Caki2 (cell line): ENCODE results near the gene MACC1. TPM values are rescaled to one million over a fixed set of nuclear protein-coding genes. Genes with fewer than 3 reads are reported as not detected.
"Not testable (repeated sequence)": the region's sequence is repeated elsewhere in the genome, so short reads cannot be mapped to it uniquely, and the experiment has no call there.

Experiments
- DNase-seq: peaks from one replicate; pipeline ENCODE4 v3.0.0-alpha.2; 2015; ENCODE audit warnings: low read depth
- in situ Hi-C: cut with HindIII; loops from 2 replicates; pipeline ENCODE4 v1.10.0; 2016; ENCODE audit warnings: low sequenced_read_pairs, low pct_unique_long_range_greater_than_20kb, mixed read lengths
- total RNA-seq: library from RNA; depleted of rRNA; stranded (reverse); fragments of >200 nt; shearing (Covaris generic); gene quantifications from 2 replicates; pipeline ENCODE4 v1.2.3, GENCODE V29; 2014; ENCODE audit warnings: low replicate concordance; rRNA removed

MACC1 gene
- total RNA-seq, 1 experiment from 2014 or later = not detected

DNA sequence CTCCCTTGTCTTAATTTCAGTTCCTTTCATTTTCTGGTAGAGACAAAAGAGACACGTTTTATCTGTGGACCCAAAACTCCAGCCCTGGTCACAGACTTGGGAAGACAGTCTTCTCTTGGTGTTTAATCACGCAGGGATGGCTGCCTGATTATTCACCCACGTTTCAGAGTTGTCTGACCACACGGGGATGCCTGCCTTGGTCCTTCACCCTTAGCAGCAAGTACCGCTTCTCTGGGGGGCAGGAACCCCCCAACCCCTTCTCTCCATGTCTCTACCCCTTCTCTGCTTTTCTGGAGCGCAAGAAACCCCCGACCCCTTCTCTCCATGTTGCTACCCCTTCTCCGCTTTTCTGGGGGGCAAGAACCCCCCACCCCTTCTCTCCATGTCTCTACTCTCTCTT, 95.8 kb downstream of the MACC1 start:
- no peak for DNase-seq
- in situ Hi-C loops = no loop called here

DNA sequence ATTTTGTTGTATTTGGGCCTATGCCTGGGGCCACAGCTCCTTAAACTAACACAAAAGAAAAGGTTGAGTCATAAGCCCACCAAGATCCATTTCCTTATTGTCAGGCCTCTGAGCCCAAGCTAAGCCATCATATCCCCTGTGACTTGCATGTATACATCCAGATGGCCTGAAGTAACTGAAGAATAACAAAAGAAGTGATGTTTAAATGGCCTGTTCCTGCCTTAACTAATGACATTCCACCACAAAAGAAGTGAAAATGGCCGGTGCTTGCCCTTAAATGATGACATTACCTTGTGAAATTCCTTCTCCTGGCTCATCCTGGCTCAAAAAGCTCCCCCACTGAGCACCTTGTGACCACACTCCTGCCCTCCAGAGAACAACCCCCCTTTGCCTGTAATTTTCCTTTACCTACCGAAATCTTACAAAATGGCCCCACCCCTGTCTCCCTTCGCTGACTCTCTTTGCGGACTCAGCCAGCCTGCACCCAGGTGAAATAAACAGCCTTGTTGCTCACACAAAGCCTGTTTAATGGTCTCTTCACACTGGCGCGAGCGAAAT, 96.5 kb downstream of the MACC1 start:
- in situ Hi-C loops, DNase-seq: not testable (repeated sequence)

DNA sequence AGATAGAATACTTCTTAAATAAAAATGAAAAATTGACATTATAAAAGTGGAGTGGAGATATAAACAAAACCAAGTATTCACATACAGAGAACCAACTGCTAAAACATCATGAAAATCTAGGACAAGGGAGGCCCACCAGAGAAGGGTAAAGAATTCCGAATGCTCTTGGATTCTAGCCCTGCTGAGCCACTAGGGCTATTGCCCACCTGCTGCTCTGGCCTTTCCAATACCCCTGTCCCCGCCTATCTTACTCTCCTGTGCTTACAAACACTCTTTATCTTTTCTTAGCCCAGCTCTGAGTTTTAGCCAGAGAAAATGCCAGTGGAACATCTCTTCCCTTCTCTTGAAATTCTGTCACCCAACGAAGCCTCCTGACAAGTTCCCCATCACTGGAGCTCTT, 100.3 kb downstream of the MACC1 start:
- in situ Hi-C loops = no loop called here
- no peak for DNase-seq

DNA sequence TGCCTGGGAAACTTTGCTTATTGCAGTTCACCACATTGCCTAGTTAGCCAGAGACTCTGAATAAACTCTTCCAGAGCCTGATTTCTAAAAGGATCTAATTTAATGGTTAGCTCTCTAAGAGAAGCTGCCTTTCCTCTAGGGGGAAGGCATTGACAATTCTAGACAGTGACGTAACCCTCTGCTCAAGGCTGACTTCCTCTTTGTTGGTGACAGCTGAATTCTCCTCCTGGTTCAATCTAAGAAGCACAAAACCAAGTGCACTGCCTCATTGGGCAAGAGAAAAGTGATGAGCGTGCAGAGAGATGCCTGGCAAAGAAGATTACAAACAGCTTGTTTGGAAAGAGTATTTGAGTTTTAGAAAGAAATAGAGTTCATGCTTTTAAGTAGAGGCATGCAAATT, 102.7 kb downstream of the MACC1 start:
- no peak for DNase-seq
- in situ Hi-C loops = no loop called here

DNA sequence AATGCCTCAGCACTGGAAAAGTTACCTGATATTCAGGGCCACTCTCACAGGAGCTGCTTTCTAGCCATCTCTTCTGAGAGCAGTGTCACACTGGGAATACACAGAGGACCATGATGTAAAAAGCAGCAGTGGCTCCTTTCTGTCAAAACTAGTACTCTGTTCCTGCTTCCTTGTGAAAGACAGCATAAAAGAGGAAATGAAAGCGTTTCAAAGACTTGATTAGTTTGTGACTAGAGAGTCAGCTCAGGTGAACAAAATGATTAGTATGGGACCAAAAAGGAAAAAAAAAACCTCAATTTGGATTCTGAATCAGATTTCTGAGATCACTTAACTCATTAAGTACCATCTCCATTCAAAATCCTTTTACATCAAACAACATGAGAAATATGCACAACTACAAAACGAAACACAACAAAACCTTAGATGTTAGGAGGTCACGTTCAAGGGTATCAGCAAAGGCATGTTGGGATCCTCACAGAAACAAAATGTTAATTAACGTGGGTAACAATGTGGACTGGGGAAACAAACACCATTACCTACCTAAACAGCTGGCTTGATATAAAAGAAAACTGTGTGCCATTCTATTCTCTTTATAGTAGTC, 103.7 kb downstream of the MACC1 start:
- in situ Hi-C loops = no loop called here
- DNase-seq = no peak

DNA sequence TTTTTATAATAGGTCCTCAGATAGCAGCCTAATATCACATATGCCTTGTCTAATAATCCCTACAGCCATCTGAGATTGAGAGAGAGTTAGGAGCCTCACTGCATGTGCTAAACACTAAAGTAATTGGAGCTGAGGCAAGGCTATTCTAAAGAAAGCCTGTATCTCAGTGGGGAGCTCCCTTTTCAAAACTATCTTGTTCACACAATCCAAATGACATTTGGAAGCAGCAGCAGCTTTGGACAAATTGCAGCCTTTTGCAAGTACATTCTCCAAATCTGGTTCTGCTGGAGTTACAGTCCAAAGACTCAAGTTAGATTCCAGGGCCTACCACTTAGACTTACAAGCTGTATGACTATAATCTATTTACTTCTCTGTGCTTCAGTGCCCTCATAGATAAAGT, 104.5 kb downstream of the MACC1 start:
- in situ Hi-C loops = no loop called here
- DNase-seq = no peak

DNA sequence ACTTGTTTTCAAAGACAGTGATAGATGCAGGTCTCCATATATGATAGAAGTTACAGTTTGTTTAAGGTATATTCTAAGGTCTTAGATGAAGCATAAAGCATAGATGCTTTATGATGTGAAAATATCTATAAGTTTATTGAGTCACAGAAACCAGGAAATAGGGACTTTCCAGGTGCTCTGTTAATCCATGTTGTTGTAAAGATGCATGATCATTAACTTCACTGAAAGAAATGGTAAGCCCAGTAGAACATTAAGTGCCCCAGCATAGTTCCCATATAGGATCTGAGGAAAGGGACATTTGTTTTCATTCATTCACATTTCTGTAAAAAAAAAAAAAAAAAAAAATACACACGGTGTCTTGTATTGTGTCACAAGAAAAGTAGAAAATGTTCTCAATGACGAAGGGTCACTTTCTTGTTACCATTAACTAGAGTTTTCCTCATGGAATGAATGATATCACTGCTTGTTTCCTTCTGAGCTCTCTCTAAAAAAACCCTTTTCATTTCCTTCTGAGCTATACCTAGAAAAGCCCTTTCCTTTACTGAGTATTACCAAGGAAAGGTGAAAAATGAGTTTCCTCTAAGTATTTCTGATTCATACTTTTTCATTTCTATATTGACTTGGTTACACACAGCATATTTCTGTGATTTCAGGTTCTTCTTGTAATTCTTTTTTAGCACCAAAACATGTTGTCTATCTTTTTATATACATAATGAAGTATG, 105.2 kb downstream of the MACC1 start:
- in situ Hi-C loops = no loop called here
- no peak for DNase-seq

DNA sequence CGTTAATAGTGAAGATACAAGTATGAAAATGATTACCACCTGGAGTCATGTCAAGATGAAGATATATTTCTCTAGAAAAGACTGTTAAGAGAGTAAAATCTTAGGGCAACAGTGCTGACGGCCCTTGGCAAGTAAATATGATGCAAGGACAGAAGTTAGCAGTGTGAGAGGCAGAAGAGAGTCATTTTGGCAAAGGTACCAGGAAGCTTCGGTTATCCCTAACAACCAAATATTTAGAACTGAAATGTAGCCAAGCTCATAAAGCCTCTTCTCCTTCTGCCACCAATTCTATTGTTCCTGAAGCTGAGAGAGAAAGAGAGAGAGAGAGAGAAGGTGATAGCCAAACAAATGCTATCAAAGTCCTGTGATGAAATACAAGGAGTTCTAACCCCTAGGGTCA, 109.6 kb downstream of the MACC1 start:
- in situ Hi-C loops = no loop called here
- DNase-seq = no peak

DNA sequence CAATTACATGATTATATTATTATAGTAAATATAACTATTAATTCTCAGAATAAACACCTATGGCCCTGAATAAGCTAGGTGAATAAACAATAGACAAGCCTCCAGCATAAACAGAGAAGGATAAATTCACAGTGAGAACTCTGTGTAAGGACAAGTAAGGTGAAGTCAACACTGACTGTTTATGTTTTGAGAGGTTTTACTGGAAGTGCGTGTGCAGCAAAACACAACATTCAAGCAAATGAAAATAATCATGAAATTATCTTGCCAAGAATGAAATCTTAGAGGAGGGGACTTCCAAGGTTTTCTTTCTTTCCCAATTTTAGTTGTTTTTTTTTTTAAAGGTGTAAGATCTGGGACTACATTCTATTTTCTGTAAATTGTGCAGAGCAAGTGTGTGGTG, 112.5 kb downstream of the MACC1 start:
- in situ Hi-C loops = no loop called here

DNA sequence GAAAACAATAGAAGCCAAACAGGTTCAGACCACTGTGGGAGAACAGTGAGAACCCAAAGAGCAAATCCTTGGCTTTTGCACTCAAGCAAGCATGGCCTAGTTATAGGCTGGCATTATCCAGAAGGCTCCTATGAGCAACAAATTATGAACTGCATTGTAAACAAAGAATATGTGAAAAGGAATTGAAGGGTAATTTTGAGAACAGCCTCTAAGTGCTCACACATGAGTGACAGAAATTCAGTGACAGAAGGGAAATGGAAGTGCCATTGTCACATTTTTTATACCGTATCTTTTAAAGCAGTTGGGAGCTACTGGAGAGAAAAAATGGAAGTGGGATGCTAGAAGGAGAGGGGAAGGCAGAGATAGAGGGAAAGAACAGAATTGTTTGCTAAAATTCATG, 114.2 kb downstream of the MACC1 start:
- no peak for DNase-seq
- in situ Hi-C loops = no loop called here

More for the DNA sequence above, 112.5 kb downstream of the MACC1 start:
- no peak for DNase-seq

DNA sequence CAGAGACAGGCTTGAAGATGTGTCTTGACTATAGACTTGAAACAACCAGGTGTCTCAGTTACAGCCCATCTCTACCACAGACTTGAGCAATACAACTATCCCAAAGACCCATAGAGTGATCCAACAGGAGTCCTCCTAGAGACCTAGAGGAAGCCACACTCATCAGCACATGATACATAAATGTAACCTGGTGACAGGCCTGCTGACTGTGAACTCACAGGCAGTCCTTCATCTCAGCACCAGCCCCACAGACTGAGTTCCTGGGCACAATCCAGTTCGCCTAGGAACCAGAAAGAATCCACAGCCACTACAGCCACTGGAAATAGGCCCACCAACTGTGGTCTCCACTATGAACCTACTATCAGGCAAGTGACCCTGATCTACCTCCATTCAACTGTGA, 121.3 kb downstream of the MACC1 start:
- in situ Hi-C loops = no loop called here
- no peak for DNase-seq

DNA sequence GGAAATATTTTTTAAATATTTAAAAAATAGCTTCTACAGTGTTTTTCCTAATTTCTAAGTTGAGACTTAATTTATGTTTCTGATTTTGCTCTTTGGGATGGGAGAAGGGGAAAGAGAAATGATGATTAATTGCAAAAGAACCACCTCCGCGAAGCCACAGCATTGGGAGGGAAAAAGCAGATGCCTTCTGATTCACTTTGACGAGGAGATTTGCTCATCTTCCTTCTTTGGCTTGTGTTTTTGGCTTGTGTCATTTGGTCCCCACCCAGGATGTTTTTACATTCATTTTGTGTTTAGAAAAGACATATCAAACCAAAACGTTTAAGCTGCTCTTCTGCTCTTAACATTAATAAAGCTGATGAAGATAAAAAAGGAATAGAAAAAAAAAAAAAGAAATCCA, 121.7 kb downstream of the MACC1 start:
- in situ Hi-C loops = no loop called here
- DNase-seq = no peak

DNA sequence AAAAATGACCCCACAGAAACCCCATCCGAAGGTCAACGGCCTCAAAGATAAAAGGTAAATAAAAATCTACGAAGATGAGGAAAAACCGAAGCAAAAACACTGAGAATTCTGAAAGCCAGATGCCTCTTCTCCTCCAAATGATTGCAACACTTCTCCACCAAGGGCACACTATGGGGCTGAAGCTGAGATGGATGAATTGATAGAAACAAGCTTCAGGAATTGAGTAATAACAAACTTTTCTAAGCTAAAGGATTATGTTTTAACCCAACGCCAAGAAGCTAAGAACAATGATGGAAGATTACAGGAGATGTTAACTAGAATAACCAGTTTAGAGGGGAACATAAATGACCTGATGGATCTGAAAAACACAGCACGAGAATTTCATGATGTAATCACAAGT, 127.8 kb downstream of the MACC1 start:
- in situ Hi-C loops = no loop called here
- DNase-seq = no peak

DNA sequence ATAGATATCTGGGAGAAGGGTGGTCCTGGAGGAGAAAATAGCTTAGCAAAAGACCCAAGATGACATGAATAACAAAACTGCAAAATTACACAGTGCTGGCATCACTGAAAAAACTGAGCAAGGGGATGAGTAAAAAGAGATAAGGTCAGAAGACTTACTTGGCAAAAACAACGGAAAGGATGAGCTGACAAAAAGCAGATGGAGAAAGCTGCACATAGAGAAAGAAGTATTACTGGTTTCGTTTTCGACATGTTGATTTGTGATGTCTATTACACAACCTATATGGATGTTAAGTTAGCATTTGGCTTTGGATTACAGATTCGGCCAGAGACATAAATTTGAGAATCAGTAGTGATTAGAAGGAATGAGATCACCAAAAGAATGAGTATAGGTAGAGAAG, 132.1 kb downstream of the MACC1 start:
- in situ Hi-C loops = no loop called here
- no peak for DNase-seq

Other genes with a start within 250 kb of the MACC1 start
- gene ITGB8, start 113.5 kb upstream of the MACC1 start, total RNA-seq = 49.8 and 56.5 TPM in 2 replicates